COLO668 (cell line): Measurements from ENCODE around the gene RUNDC1.
A peak's percentile ranks its signal among the peaks of the same experiment; 100 is the strongest.
"Not testable (repeated sequence)": the region's sequence is repeated elsewhere in the genome, so short reads cannot be mapped to it uniquely, and the experiment has no call there.

Source experiments
- DNase-seq: peaks from one replicate; lab custom pipeline; 2025; ENCODE audit not compliant: unreplicated experiment; lab: John Stamatoyannopoulos, UW

The RUNDC1 gene

DNA sequence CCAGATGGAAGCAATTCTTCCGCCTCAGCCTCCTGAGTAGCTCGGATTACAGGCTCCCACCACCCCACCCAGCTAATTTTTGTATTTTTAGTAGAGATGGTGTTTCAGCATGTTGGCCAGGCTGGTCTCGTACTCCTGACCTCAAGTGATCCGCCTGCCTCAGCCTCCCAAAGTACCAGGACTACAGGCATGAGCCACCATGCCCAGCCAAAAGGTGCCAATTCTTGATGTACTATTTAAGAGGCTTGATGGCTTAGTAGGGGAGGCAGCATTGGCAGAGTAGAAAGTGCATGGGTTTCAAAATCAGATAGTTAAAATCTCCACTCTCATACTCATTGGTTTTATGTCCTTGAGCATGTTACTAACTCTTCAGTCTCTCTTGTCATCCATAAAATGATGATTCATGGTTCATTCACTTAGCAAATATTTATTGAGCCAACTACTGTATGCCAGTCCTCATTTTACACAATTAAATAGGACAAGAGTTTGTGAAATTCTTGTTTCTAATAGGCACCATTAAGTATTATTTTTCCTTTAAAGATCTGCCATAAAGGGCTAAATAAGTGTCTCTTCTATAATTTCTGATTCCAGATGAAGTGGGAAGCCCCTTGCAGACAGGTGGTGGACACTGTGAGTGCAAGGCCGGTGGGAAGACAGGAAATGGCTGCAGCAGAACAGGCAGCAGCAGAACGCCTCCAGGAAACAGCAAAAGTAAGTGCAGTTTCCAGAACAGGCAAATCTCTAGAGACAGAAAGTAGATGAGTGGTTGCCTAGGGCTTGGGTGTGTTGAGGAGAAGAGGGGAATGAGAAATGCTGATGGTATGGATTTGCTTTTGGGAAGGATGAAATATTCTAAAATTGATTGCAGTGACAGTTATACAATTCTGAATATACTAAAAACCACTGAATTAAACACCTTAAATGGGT lies 9.6 kb downstream of the RUNDC1 start:
- DNase-seq = no peak

DNA sequence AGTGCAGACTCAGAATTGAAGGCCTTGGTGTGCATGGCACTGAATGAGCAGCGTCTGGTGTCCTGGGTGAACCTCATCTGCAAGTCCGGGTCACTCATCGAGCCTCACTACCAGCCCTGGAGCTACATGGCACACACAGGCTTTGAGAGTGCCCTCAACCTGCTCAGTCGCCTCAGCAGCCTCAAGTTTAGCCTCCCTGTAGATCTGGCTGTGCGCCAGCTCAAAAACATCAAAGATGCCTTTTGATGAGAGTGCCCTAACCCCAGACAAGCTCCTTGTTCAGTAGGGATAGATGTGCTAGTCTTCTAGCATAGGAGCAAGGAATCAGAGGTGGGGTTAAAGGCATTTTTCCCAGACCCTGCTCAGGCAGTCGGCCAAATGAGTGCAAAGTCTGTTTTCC lies 11.1 kb downstream of the RUNDC1 start:
- DNase-seq = no peak

DNA sequence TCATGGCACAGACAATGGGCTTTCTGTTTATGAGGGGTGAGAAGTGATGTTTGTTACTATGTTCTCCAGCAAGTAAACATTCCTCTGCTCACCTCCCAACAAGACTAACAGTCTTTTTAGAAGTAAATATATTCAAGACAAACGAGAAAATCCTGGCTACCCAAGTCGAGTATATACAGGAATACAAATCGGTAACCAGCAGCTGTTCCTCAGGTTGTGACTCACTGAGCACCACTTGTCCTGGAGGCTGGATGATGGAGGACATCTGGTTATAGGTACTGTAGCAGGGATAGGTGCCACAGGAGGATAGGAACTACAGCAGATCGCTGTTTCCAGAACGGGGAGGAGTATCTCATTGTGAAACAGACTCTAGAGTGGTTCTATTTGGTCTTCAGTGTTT lies 12.5 kb downstream of the RUNDC1 start:
- DNase-seq = no peak

DNA sequence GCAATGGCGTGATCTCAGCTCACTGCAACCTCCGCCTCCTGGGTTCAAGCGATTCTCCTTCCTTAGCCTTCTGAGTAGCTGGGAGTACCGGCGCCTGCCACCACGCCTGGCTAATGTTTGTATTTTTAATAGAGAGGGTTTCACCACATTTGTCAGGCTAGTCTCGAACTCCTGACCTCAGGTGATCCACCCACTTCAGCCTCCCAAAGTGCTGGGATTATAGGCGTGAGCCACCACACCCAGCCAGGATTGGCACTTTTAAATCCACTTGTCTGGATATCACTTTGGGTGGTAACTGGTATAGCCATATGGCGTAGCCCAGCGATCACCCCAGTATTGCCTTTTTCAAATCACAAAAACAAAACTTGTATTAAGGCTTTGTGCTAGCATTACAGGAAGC lies 13.5 kb downstream of the RUNDC1 start:
- DNase-seq = not testable (repeated sequence)

DNA sequence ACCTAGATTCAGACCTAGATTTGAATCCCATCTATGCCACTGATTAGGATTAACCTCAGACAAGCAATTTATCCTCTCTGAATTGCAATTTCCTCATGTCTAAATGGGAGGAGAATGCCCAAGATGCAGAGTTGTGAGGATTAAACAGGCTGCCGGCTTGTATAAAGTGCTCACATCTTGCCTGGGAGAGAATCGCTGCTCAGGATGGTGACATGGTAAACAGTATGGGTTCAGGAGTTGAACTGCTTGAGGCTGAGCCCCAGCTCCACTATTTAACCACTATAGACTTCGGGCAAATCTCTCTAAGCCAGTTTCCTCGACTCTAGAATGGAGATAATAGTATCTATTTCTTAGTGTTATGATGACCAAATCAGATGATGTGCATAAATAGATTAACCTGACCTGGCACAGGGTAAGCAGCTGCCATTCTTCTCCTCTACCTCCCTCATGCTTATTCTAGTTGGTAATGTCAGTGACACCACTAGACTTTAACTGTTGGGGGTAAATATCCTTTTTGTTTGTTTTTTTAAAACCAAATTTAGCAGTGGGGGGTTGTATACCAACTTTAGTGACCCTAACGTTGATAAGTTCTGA lies 17.1 kb downstream of the RUNDC1 start:
- no peak for DNase-seq

DNA sequence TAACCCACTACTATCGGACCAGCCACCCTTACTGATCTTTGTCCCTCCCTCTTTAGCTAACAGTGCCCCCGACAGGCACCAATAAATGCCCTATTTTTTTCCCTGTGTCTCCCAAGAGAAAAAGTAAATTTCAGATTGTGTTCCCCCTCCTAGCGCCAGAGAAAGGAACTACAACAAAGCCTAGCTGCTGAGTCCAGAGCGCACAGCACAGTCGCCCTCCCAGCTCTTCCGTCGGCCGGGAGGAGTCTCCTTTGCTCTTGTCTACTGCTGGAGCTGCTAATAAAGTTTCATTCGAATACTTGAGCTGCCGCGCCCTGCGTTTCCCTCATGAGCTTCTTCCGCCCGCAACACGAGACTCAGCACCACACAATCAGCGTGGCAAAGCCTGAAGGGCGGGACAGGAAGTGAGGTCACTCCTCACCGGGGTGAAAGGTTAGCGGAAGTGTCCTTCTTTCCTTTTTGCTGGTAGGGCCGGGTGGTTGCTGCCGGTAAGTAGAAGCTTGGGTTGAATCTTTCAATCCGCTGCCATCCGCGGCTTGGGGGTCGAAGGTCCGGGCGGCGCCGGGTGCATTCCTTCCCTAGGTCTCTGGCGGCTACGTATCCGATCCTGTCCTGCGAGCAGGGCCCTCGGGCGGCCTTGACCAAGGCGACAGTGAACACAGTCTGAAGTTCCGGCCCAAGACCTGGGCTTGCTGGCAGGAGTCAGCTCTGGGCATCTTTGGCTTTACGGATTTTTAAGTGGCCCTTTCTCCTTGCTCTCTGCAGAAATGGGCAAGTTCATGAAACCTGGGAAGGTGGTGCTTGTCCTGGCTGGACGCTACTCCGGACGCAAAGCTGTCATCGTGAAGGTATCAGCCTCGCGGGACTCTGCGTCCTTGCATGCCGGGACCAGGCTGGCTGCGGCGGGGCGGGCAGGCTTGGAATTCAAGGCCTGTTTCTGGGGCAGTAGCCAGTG lies 17.9 kb downstream of the RUNDC1 start, which contains the start of gene RPL27:
Gene RPL27 (plus strand): TSS at position 436 of the 955 bp plus-strand sequence. CDS start 332 bp downstream, at position 768.
- DNase-seq = peak; percentile 95

DNA sequence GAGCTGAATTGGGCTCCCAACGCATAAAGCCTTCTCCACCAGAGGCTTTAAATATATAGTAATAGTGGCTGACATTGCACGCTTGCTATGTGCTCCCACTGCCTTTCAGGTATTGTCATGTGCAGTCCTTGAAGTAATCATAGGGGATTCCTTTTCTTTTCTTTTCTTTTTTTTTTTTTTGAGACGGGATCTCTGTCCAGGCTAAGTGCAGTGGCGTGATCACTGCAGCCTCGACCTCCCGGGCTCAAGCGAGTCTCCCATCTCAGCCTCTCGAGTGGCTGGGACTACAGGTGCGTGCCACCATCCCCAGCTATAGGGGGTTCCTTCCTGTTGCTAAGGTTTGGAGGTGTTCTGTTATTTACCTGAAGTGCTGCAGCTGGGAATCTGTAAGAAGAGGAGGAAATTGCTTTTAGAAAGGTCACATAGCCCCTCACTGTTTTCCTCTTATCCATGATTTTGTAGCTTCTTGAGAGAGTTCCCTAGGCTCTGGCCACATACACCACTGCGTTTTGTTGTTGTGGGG lies 18.7 kb downstream of the RUNDC1 start:
- DNase-seq = no peak

DNA sequence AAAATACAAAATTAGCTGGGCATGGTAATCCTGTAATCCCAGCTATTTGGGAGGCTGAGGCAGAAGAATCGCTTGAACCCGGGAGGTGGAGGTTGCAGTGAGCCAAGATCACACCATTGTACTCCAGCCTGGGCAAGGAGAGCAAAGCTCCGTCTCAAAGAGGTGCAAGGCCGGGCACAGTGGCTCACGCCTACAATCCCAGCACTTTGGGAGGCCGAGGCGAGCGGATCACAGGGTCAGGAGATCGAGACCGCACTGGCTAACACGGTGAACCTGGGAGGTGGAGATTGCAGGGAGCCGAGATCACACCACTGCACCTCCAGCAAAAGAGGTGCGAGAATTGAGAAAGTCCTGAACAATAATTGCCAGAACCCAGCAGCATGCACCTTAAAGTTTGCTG lies 20.5 kb downstream of the RUNDC1 start:
- not testable (repeated sequence) for DNase-seq

DNA sequence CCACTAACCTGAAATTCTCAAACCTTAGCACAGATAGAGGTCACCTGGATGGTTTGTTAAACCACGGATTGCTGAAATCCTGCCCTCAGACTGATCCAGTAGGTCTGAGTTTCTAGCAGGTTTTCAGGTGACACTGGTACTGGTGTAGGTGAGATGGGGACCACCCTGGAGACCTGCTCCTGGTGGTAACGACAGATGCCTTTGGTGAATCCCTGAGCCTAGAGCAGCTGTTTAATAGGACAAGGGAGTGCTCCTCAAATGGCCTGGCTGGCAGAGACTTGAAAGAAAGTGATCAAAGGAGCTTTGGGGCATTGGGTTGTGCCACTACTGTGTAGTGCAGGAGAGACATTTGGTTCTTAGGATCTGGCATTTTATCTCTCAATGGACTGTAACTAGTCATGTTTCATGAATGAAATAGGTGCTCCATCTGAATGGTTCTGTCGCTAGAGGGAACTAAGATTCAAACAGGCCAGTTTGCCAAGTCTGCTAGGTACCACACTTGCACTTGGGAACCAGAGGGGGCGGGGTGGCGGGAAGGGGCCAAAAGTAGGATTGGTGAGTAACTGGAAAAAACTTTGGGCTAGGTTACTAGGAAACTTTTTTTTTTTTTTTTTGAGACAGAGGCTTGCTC lies 23.3 kb downstream of the RUNDC1 start:
- DNase-seq = no peak

DNA sequence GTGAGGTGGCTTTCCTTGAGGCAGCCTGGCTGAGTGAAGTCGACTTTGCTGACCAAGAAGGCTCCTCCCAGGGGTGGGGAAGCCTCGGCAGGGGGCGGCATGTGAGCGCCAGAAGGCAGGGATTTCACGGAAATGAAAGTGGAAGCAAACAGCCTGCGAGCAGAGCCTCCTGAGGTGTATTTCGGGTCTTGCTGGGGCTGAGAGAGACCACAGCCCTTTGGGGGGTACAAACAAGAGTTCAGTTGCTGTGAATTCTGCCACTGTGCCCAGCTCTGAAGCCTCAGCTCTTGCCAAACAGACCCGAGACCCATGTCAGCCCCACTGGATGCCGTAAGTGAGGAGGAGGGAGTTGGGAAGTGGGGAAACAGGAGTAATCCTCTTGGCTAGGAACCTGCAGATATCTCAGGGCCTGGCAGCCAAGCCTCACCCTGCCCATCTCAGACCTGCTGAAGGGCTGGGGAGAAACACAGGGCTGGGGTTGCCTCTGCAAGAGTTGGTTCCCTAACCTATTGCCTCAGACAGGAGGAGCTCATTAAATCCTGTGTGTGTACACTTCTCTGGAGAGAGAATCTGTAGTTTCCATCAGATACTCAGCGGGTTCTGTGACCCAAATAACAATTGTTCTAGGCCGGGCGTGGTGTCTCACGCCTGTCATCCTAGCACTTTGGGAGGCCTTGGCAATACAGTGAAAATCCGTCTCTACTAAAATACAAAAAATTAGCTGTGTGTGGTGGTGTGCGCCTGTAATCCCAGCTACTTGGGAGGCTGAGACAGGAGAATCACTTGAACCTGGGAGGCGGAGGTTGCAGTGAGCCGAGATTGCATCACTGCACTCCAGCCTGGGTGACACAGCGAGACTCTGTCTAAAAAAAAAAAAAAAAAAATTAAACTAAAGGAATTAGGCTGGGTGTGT lies 26.5 kb downstream of the RUNDC1 start, which contains the start of gene IFI35:
Gene IFI35 (plus strand): TSS at position 146 of the 913 bp plus-strand sequence. CDS start 164 bp downstream, at position 310.
- peak; percentile 51 for DNase-seq

DNA sequence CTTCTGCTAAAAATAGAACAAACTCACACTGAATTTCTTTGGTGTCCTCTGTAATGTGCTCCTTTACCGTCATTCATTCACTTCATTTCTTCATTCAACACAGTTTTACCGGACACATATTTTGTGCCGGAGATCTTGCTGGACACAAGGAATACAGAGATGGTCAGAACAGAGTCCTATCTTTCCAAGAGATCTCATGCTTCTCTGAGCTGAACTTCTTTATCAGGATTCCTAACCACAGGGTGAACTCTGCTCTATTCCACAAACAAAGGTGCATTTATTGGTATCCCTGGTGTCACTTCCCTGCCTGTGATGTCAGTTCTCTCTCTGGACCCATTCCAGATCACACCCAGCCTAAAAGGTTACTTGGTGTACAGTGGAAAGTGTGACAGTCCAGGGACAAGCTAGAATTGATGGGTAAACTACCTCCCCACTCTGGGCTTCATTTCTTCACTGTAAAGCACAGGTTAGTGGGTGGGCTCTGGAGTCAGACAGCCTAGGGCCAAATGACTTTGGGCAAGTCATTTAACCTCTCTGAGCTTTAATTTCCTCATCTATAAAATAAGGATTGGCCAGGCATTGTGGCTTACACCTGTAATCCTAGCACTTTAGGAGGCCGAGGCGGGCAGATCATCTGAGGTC lies 30.4 kb downstream of the RUNDC1 start:
- no peak for DNase-seq

DNA sequence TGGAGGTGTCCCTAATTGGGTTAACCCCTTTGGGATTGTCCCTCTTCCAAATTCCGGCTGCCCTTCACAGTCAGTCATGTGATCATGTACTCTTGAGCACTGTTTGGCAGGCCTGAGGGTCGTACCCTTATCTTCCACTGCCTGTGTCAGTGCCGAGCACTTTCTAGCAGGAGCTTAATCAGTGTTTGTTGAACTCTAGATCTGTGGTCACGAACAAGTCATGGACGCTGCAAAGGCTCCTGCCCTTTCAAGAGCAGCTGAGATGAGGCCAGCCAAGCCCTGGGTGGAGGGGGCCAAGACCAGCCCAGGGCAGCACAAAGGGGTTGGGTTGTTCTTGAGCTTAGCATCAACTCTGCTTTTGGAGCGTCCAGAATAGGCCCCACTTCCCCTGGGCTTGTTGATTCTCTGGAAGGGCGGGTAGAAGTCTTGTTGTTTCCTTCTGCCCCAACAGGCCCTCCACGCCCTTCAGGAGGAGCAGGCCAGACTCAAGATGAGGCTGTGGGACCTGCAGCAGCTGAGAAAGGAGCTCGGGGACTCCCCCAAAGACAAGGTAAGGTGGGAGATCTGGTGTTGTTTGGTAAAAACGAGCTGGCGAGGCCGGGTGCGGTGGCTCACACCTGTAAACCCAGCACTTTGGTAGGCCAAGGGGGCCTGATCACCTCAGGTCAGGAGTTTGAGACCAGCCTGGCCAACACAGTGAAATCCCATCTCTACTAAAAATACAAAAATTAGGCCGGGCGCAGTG lies 31.5 kb downstream of the RUNDC1 start:
- no peak for DNase-seq

DNA sequence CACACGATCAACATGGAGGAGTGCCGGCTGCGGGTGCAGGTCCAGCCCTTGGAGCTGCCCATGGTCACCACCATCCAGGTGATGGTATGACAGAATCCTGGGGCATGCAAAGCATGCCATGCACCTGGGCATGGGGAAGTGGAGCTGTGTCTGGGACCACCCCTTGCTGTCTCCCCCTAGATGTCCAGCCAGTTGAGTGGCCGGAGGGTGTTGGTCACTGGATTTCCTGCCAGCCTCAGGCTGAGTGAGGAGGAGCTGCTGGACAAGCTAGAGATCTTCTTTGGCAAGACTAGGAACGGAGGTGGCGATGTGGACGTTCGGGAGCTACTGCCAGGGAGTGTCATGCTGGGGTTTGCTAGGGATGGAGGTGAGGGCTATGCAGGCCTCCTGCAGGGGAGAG lies 32.9 kb downstream of the RUNDC1 start:
- no peak for DNase-seq

DNA sequence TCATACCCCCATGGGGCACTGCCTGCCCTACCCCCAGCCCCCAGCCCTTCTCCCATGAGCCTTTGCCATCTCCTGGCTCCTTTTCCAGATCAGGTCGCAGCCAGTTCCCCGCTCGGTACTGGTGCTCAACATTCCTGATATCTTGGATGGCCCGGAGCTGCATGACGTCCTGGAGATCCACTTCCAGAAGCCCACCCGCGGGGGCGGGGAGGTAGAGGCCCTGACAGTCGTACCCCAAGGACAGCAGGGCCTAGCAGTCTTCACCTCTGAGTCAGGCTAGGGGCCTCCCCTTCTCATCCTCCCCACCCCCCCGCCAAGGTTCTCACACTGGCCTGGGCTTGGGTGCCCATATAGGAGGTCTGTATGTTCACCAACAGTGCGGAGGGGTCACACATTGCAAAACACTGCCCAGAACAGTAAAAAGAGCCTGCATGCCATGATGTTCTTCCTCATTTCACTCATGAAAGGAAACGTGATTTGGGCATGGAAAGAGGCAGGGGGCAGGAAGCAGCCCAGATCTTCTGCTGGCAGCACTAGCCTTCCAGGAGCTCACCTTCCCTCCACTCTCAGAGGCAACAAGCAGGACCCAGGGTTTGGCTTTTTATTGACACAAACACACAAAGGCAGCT lies 33.8 kb downstream of the RUNDC1 start:
- DNase-seq = no peak

DNA sequence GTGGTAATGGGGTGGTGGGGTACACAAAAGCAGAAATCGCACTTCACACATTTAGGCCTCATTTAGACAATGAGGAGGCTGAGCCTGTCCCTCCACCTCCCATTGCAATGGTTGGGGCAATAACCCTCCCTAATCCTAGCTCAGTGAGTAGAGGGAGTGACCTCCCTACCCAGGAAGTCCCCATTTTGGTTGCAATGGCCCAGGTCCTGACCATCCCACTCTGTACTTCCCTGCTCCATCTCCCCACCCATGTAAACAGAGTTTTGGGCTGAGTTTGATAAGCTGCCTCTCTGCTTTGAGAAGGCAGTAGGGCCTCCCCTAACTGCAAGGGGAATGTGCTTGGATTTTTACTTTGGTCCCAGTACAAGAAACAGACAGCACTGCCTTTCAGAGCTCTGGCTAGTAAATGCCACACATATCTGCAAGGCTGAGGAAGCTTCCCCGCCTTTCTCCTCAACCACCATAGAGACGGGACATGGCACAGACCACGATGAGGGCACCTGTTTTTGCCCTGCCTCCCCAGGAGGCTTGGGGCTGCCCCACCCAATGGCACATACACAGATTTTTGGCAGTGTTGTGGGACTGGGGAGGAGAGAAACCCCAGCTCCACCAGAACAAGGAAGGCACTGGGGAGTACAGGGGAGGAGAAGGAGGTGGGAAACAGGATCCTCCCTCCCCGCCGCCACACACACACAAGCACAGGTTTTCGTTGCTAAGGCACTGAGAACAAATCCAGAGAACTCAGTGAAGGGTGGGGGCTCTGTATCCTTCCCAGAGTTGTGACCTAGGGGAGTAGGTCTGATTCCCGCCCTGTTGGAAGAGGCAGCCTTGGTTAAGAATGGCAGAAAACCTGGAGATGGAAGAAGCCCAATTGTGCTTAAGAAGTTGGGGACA lies 34.5 kb downstream of the RUNDC1 start:
- no peak for DNase-seq

DNA sequence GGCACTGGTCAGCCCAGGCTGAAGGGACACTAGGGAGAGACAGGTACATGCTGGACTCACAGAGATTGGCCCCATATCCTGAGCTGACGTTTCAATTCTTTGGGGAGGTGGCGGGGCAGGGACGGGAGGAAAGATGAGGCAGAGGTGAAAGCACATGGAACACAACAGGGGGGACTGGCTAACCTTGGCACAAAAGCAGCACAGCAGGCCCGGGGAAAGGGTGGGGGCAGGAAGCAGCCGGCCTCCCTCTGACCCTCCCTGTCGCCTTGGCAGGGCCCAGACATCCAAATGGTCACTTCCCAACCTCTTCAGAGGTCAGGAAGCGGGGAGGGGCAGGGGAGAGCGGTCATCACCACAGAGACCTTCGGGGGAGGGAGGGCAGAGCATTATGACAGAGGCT lies 35.2 kb downstream of the RUNDC1 start:
- DNase-seq = no peak

DNA sequence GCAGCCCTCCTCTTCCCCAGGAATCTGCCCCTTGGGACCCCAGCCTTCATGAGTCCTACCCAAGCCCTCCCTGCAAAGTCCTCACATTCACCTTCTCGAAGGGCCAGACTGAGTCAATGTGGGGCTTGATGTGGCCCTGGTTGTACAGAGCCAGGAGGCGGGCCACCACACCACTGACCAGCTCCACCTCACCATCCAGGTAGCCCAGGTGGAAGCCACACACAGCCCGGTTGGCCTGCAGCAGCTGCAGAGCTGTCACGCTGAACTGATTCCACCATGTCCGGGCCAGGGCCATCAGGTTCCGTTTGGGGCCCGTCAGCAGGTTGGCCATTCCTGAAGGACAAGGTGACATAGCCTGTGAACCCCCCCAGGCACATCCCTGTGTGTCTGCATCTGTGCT lies 35.9 kb downstream of the RUNDC1 start:
- DNase-seq = no peak
